GM12865 (cell line): Measurements from ENCODE around the gene TMEM131L.
"Not testable (repeated sequence)": the region's sequence is repeated elsewhere in the genome, so short reads cannot be mapped to it uniquely, and the experiment has no call there.

Source experiments
- DNase-seq: peaks from one replicate; pipeline ENCODE4 v3.0.0; 2010; ENCODE audit warnings: low read depth
- H3K4me3 ChIP-seq: 2 replicates; pipeline ENCODE4 v1.5.1; 2011; ENCODE audit warnings: mild to moderate bottlenecking, low read depth, low read length, control low read depth
- CTCF ChIP-seq: IDR thresholded peaks from 2 replicates; pipeline ENCODE4 v1.5.1; 2011; ENCODE audit warnings: low read length, control low read depth, low read depth, inconsistent platforms; ENCODE audit not compliant: insufficient read depth; ENCODE audit errors: missing control alignments

Gene TMEM131L

DNA sequence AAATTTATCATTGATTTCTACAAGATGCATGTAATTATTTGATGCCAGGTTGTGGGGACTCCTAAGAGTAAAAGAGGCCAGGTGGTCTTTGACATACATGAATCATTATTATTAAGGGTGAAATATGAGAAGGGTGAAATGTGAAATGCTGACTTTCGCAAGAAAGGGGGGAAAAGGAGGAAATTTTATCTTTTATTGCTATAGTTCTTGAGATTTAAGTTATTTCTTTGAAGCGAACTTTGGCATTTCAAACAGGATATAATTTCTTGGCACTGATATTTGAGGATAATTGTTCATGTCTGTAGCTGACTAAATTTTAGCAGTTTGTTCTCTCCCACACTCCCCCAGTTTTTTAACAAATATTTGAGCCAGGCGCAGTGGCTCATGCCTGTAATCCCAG is 80.1 kb downstream of the TMEM131L start:
- TF ChIP-seq CTCF, result no peak
- DNase-seq, result no peak
- no peak overlapping the region for H3K4me3 ChIP-seq

- no peak for DNase-seq
- no peak overlapping the region for H3K4me3 ChIP-seq
- TF ChIP-seq CTCF, result no peak
These were observed 81.4 kb downstream of the TMEM131L start for GRCh38 chr4:153547520-153547919.

DNA sequence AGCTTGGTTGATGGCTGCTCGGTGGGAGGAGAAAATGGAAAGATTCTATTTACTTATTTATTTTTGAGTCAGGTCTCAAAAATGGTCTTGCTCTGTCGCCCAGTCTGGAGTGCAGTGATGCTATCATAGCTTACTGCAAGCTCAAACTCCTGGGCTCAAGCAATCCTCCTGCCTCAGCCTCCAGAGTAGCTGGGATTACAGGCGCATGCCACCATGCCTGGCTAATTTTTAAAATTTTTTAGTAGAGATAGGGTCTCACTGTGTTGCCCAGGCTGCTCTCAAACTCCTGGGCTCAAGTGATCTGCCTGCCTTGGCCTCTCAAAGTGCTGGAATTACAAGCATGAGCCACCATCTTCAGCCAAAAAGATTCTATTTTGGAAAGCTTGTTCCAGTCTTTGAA is 82.7 kb downstream of the TMEM131L start:
- not testable (repeated sequence) for H3K4me3 ChIP-seq, DNase-seq

DNA sequence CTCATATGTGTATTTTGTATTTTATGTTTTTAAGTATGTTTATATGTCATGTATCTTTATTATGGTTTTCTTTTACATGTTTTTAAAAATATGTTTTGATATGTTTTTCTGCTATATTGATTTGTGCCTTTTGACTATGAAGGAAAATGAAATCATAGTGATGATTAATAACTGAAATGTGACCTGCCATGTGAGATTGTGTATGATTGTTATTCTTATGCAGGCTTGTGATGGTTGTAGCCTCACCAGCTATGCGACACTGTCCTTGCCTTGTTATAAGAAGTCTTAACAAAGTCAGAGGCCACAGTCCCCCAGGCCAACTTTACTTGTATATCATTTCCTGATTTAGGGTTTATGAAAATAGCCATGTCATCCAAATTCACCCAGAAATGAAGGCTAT is 83.2 kb downstream of the TMEM131L start:
- TF ChIP-seq CTCF, result no peak
- no peak overlapping the region for H3K4me3 ChIP-seq
- no peak for DNase-seq

DNA sequence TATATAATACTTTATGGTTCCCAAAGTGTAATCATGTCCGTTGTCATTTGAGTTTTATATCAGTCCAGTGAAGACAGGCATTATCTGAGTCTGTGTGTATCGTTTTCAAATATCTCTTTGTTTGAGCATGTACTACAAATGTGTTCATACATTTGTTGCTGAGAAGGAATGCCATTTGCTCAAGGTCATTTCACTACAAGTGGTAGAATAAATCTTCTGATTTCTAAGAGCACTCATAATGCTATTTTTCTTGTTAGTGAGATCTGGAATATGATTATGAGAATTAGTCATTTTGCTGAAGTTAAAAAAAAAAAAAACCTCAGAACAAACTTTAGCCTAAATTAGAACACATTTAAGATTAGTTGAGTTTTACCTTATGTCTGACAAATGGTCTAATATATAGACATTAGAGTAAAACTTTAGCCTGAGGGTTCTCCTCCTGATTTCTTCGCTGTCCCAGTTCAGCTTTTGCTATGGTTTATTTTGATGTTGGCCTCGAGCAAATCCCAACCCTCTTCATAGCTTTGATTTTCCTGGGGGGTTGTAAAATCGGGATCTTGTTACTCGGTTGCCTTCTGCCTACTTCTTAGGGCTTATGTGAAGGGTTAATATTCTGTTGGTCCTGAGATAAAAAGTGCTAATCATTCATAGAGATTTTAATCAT is 87.1 kb downstream of the TMEM131L start:
- DNase-seq, result no peak
- H3K4me3 ChIP-seq, result no peak overlapping the region
- TF ChIP-seq CTCF, result no peak

DNA sequence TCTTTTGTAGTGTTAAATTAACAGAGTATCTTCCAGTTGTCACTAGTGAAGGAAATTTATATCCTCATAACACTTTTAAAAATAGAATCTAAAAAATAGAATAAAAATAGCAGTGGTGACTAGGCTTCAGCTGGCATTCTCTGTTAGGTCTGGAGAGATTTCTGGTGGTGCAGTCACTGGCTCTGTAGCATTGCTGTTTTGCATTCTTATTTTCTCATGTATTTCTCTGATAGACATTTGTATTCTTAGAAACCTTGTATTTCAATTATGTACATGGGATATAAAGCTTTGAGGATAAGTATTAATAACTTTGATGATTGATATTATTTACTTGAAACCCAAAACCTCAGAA is 87.6 kb downstream of the TMEM131L start:
- no peak for DNase-seq
- TF ChIP-seq CTCF, result no peak
- no peak overlapping the region for H3K4me3 ChIP-seq

- no peak for TF ChIP-seq CTCF
- no peak for DNase-seq
- H3K4me3 ChIP-seq, result no peak overlapping the region
These were observed 89.7 kb downstream of the TMEM131L start for GRCh38 chr4:153555730-153556434.
